ENCODE results near the gene RNF44.

GRCh38 chr5:176524987-176525386 lies 12.2 kb downstream of the RNF44 start:
- TF ChIP-seq, protein P1, sequence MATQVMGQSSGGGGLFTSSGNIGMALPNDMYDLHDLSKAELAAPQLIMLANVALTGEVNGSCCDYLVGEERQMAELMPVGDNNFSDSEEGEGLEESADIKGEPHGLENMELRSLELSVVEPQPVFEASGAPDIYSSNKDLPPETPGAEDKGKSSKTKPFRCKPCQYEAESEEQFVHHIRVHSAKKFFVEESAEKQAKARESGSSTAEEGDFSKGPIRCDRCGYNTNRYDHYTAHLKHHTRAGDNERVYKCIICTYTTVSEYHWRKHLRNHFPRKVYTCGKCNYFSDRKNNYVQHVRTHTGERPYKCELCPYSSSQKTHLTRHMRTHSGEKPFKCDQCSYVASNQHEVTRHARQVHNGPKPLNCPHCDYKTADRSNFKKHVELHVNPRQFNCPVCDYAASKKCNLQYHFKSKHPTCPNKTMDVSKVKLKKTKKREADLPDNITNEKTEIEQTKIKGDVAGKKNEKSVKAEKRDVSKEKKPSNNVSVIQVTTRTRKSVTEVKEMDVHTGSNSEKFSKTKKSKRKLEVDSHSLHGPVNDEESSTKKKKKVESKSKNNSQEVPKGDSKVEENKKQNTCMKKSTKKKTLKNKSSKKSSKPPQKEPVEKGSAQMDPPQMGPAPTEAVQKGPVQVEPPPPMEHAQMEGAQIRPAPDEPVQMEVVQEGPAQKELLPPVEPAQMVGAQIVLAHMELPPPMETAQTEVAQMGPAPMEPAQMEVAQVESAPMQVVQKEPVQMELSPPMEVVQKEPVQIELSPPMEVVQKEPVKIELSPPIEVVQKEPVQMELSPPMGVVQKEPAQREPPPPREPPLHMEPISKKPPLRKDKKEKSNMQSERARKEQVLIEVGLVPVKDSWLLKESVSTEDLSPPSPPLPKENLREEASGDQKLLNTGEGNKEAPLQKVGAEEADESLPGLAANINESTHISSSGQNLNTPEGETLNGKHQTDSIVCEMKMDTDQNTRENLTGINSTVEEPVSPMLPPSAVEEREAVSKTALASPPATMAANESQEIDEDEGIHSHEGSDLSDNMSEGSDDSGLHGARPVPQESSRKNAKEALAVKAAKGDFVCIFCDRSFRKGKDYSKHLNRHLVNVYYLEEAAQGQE (IDR thresholded peaks at IDR 0.05; ENCODE audit: insufficient read depth in 1 of 2, low read depth in 2 of 2, low read length in 2 of 2), result no peak
- no peak for TF ChIP-seq POLR2AphosphoS5 (IDR thresholded peaks at IDR 0.05; ENCODE audit: low read depth, low read length)
- no peak for TF ChIP-seq TAF1 (IDR thresholded peaks at IDR 0.05; ENCODE audit: borderline replicate concordance, insufficient read depth, low read length)
- no peak for TF ChIP-seq FOXP2 (optimal IDR thresholded peaks at IDR 0.05; ENCODE audit: borderline replicate concordance, extremely low read depth, extremely low read length, insufficient read depth)
- no peak for TF ChIP-seq SIN3A (IDR thresholded peaks at IDR 0.05; ENCODE audit: borderline replicate concordance, insufficient read depth, low read length)
